HG03025 (cell line): ENCODE measurements around the gene ACTG2.

Experiments
- ATAC-seq: cut with Tn5 transposase; IDR thresholded peaks from one replicate; pipeline ENCODE4 v1.9.1; 2021; ENCODE audit warnings: mild to moderate bottlenecking, moderate library complexity; ENCODE audit not compliant: unreplicated experiment, low FRiP score

The ACTG2 gene

GRCh38 chr2:73911548-73912208, 18.9 kb downstream of the ACTG2 start:
- no peak for ATAC-seq

GRCh38 chr2:73913414-73914054, 20.7 kb downstream of the ACTG2 start:
- no peak for ATAC-seq

GRCh38 chr2:73914667-73915066, 21.9 kb downstream of the ACTG2 start:
- no peak for ATAC-seq

- no peak for ATAC-seq
These were observed 22.7 kb downstream of the ACTG2 start for GRCh38 chr2:73915437-73915993.

GRCh38 chr2:73916666-73917065, 23.9 kb downstream of the ACTG2 start:
- no peak for ATAC-seq

GRCh38 chr2:73917296-73917695, 24.5 kb downstream of the ACTG2 start:
- no peak for ATAC-seq

GRCh38 chr2:73917696-73918207, 24.9 kb downstream of the ACTG2 start:
- no peak for ATAC-seq

- ATAC-seq = no peak
These were observed 26.0 kb downstream of the ACTG2 start for GRCh38 chr2:73918856-73919255.

- no peak for ATAC-seq
These were observed 26.9 kb downstream of the ACTG2 start for GRCh38 chr2:73919596-73920228.

- ATAC-seq = no peak
These were observed 28.1 kb downstream of the ACTG2 start for GRCh38 chr2:73920577-73921545.

GRCh38 chr2:73921581-73921980, 28.8 kb downstream of the ACTG2 start:
- ATAC-seq = no peak

- ATAC-seq = no peak
These were observed 29.9 kb downstream of the ACTG2 start for GRCh38 chr2:73922681-73923080.

- no peak for ATAC-seq
These were observed 32.4 kb downstream of the ACTG2 start for GRCh38 chr2:73925033-73925704.

- no peak for ATAC-seq
These were observed 33.2 kb downstream of the ACTG2 start for GRCh38 chr2:73925853-73926492.

GRCh38 chr2:73926493-73927327, 33.9 kb downstream of the ACTG2 start, which contains the start of gene DGUOK:
Gene DGUOK (plus strand): TSS chr2:73926880. CDS start chr2:73926911, 31 bp downstream.
- ATAC-seq = peak; percentile 99

GRCh38 chr2:73927344-73927743, 34.5 kb downstream of the ACTG2 start:
- ATAC-seq = no peak

GRCh38 chr2:73928963-73929347, 36.1 kb downstream of the ACTG2 start:
- ATAC-seq = no peak

- ATAC-seq = no peak
These were observed 37.6 kb downstream of the ACTG2 start for GRCh38 chr2:73930386-73930785.
